AG09309 (cell line): ENCODE measurements around the gene TNFRSF19.

Experiments used
- DNase-seq: peaks from one replicate; pipeline ENCODE4 v3.0.0-alpha.2; 2010; ENCODE audit warnings: low read depth
- H3K4me3 ChIP-seq: 2 replicates; pipeline ENCODE4 v1.5.1; 2011; ENCODE audit warnings: mild to moderate bottlenecking, low read depth, low read length, moderate library complexity; ENCODE audit not compliant: control insufficient read depth
- CTCF ChIP-seq: IDR thresholded peaks from 2 replicates; pipeline ENCODE4 v1.5.1; 2011; ENCODE audit warnings: mild to moderate bottlenecking, low read depth, low read length, inconsistent platforms; ENCODE audit not compliant: insufficient read depth, control insufficient read depth; ENCODE audit errors: missing control alignments

Gene TNFRSF19

GRCh38 chr13:23629566-23630272, 59.5 kb downstream of the TNFRSF19 start:
- H3K4me3 ChIP-seq = no peak overlapping the region
- no peak for DNase-seq
- no peak for TF ChIP-seq CTCF

- TF ChIP-seq CTCF = no peak
- DNase-seq = no peak
- no peak overlapping the region for H3K4me3 ChIP-seq
These were observed 60.3 kb downstream of the TNFRSF19 start for GRCh38 chr13:23630349-23631093.

- no peak overlapping the region for H3K4me3 ChIP-seq
- DNase-seq = no peak
- no peak for TF ChIP-seq CTCF
These were observed 61.3 kb downstream of the TNFRSF19 start for GRCh38 chr13:23631311-23632047.

- no peak for TF ChIP-seq CTCF
- no peak for DNase-seq
- no peak overlapping the region for H3K4me3 ChIP-seq
These were observed 61.9 kb downstream of the TNFRSF19 start for GRCh38 chr13:23632048-23632582.

GRCh38 chr13:23632741-23633140, 62.5 kb downstream of the TNFRSF19 start:
- no peak for DNase-seq
- no peak overlapping the region for H3K4me3 ChIP-seq
- TF ChIP-seq CTCF = no peak

- H3K4me3 ChIP-seq = no peak overlapping the region
- no peak for TF ChIP-seq CTCF
- DNase-seq = no peak
These were observed 64.7 kb downstream of the TNFRSF19 start for GRCh38 chr13:23634897-23635296.
